ENCODE data around the gene CHGA. TPM values are rescaled to one million over a fixed set of nuclear protein-coding genes. Genes with fewer than 3 reads are reported as not detected.

CHGA gene
- total RNA-seq, 1 donor from 2014 or later = 1,527 TPM

DNA sequence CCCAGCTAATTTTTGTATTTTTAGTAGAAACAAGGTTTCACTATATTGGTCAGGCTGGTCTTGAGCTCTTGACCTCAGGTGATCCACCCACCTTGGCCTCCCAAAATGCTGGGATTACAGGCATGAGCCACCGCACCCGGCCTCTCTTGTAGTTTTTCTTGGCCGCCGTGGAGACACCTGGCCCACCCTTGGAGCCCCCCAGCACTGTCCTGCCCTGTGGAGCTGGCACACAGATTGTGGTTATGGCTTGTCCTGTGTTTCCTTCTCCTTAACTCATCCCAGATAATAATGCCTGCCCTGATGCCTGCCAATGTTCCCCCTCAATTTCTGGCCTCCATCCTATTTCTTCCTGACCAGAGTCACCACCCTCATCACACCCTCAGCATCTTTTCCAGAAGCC, 57.9 kb downstream of the CHGA start:
- TF ChIP-seq, protein P1, sequence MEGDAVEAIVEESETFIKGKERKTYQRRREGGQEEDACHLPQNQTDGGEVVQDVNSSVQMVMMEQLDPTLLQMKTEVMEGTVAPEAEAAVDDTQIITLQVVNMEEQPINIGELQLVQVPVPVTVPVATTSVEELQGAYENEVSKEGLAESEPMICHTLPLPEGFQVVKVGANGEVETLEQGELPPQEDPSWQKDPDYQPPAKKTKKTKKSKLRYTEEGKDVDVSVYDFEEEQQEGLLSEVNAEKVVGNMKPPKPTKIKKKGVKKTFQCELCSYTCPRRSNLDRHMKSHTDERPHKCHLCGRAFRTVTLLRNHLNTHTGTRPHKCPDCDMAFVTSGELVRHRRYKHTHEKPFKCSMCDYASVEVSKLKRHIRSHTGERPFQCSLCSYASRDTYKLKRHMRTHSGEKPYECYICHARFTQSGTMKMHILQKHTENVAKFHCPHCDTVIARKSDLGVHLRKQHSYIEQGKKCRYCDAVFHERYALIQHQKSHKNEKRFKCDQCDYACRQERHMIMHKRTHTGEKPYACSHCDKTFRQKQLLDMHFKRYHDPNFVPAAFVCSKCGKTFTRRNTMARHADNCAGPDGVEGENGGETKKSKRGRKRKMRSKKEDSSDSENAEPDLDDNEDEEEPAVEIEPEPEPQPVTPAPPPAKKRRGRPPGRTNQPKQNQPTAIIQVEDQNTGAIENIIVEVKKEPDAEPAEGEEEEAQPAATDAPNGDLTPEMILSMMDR (conservative IDR thresholded peaks at IDR 0.05) = no peak
- Mint-ChIP-seq H3K36me3 (peaks cover 27% of the 10 kb centered on the region), H3K27ac (no peak overlapping the region), H3K4me1 (ENCODE audit: unreplicated experiment) (no peaks in the 10 kb centered on the region), H3K4me3 (no peak overlapping the region), H3K27me3 (no peaks in the 10 kb centered on the region), H3K9me3 (peaks cover 22% of the 10 kb centered on the region)
- no peak for DNase-seq (ENCODE audit: extremely low spot score, unreplicated experiment)

GRCh38 chr14:92981726-92982125, 58.8 kb downstream of the CHGA start:
- no peaks in the 10 kb centered on the region for H3K27me3 Mint-ChIP-seq
- no peaks in the 10 kb centered on the region for H3K4me1 Mint-ChIP-seq (ENCODE audit: unreplicated experiment)
- no peak overlapping the region for H3K27ac Mint-ChIP-seq
- H3K36me3 Mint-ChIP-seq = peaks cover 27% of the 10 kb centered on the region
- H3K4me3 Mint-ChIP-seq = no peak overlapping the region
- DNase-seq (ENCODE audit: extremely low spot score, unreplicated experiment) = no peak
- TF ChIP-seq, protein P1 (conservative IDR thresholded peaks at IDR 0.05) = no peak
- H3K9me3 Mint-ChIP-seq = peaks cover 17% of the 10 kb centered on the region

DNA sequence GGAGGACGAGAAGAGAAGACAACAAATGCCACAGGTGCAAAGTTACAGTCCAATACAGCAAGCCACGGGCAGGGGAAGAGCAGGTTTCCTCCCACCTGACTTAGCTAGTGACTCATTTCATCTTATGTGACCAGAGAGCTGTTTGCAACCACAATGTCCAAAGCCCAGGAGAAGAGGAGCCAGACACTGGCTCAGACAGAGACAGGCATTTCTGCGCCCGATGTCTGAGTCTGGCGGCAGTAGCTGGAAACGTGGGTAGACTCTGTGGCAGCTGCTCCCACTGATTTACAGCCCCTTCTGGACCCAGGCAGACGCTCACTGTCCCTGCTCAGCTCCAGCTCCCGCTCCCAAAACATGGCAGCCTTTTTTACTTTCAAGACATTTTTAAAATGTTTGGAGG, 60.0 kb downstream of the CHGA start:
- H3K27me3 Mint-ChIP-seq = no peaks in the 10 kb centered on the region
- peaks cover 16% of the 10 kb centered on the region for H3K36me3 Mint-ChIP-seq
- no peak overlapping the region for H3K4me3 Mint-ChIP-seq
- H3K4me1 Mint-ChIP-seq (ENCODE audit: unreplicated experiment) = no peaks in the 10 kb centered on the region
- DNase-seq (ENCODE audit: extremely low spot score, unreplicated experiment) = no peak
- no peak overlapping the region for H3K27ac Mint-ChIP-seq
- TF ChIP-seq, protein P1 (conservative IDR thresholded peaks at IDR 0.05) = no peak
- H3K9me3 Mint-ChIP-seq = peaks cover 15% of the 10 kb centered on the region

- H3K27me3 Mint-ChIP-seq = no peaks in the 10 kb centered on the region
- H3K4me3 Mint-ChIP-seq = no peak overlapping the region
- no peaks in the 10 kb centered on the region for H3K4me1 Mint-ChIP-seq (ENCODE audit: unreplicated experiment)
- H3K27ac Mint-ChIP-seq = no peak overlapping the region
- H3K36me3 Mint-ChIP-seq = peaks cover 10% of the 10 kb centered on the region
- TF ChIP-seq, protein P1 (conservative IDR thresholded peaks at IDR 0.05) = no peak
- H3K9me3 Mint-ChIP-seq = peaks cover 12% of the 10 kb centered on the region
- no peak for DNase-seq (ENCODE audit: extremely low spot score, unreplicated experiment)
Measured at GRCh38 chr14:92984082-92984788, 61.3 kb downstream of the CHGA start.

Other genes with a start within 250 kb of the CHGA start
- gene LGMN, start 174.5 kb upstream of the CHGA start, total RNA-seq (ENCODE audit: low replicate concordance) = 71.2 and 80.3 TPM in 2 replicates
- gene GOLGA5, start 128.8 kb upstream of the CHGA start, total RNA-seq (ENCODE audit: low replicate concordance) = 27.6 and 38.1 TPM in 2 replicates
- 40.2 and 43.5 TPM in 2 replicates for gene ITPK1, start 192.8 kb downstream of the CHGA start, total RNA-seq (ENCODE audit: low replicate concordance)